ENCODE results near the gene DYRK1A. TPM values are rescaled to one million over a fixed set of nuclear protein-coding genes. Genes with fewer than 3 reads are reported as not detected.
"Not testable (repeated sequence)": the region's sequence is repeated elsewhere in the genome, so short reads cannot be mapped to it uniquely, and the experiment has no call there.

Gene DYRK1A
- total RNA-seq, 2 experiments from 2014 or later, result 63.1 to 64.3 TPM

- DNase-seq, result peak; percentile 19
- no peak overlapping the region for H3K27ac Mint-ChIP-seq
- peaks cover 8% of the 10 kb centered on the region for H3K9me3 Mint-ChIP-seq
- H3K4me1 Mint-ChIP-seq, result no peaks in the 10 kb centered on the region
- H3K27me3 Mint-ChIP-seq, result peaks cover 43% of the 10 kb centered on the region
- no peak overlapping the region for H3K4me3 Mint-ChIP-seq
- H3K36me3 Mint-ChIP-seq, result peaks cover 2% of the 10 kb centered on the region
Measured at GRCh38 chr21:37532868-37533780, 166.6 kb downstream of the DYRK1A start.

- no peak overlapping the region for H3K27ac Mint-ChIP-seq
- no peak overlapping the region for H3K4me3 Mint-ChIP-seq
- H3K36me3 Mint-ChIP-seq, result peaks cover 2% of the 10 kb centered on the region
Measured at GRCh38 chr21:37534431-37534830, 167.9 kb downstream of the DYRK1A start.

GRCh38 chr21:37535130-37535529 lies 168.6 kb downstream of the DYRK1A start:
- H3K36me3 Mint-ChIP-seq, result peaks cover 2% of the 10 kb centered on the region
- peaks cover 52% of the 10 kb centered on the region for H3K27me3 Mint-ChIP-seq
- no peaks in the 10 kb centered on the region for H3K4me1 Mint-ChIP-seq
- H3K27ac Mint-ChIP-seq, result no peak overlapping the region
- H3K9me3 Mint-ChIP-seq, result peaks cover 11% of the 10 kb centered on the region
- no peak for DNase-seq
- no peak overlapping the region for H3K4me3 Mint-ChIP-seq

More at GRCh38 chr21:37534431-37534830, 167.9 kb downstream of the DYRK1A start:
- DNase-seq, result no peak
- no peaks in the 10 kb centered on the region for H3K4me1 Mint-ChIP-seq
- peaks cover 10% of the 10 kb centered on the region for H3K9me3 Mint-ChIP-seq
- peaks cover 52% of the 10 kb centered on the region for H3K27me3 Mint-ChIP-seq

GRCh38 chr21:37535672-37536071 lies 169.1 kb downstream of the DYRK1A start:
- no peak overlapping the region for H3K27ac Mint-ChIP-seq
- no peaks in the 10 kb centered on the region for H3K4me1 Mint-ChIP-seq
- no peak overlapping the region for H3K4me3 Mint-ChIP-seq
- peaks cover 2% of the 10 kb centered on the region for H3K36me3 Mint-ChIP-seq
- peaks cover 48% of the 10 kb centered on the region for H3K27me3 Mint-ChIP-seq
- peaks cover 11% of the 10 kb centered on the region for H3K9me3 Mint-ChIP-seq
- DNase-seq, result no peak

GRCh38 chr21:37536616-37537278 lies 170.2 kb downstream of the DYRK1A start:
- Mint-ChIP-seq H3K4me3 (no peak overlapping the region), H3K27me3 (peaks cover 51% of the 10 kb centered on the region), H3K27ac (no peak overlapping the region), H3K9me3 (peaks cover 15% of the 10 kb centered on the region), H3K36me3 (peaks cover 5% of the 10 kb centered on the region), H3K4me1 (no peaks in the 10 kb centered on the region)
- no peak for DNase-seq

- peaks cover 19% of the 10 kb centered on the region for H3K9me3 Mint-ChIP-seq
- H3K36me3 Mint-ChIP-seq, result peaks cover 9% of the 10 kb centered on the region
- H3K4me1 Mint-ChIP-seq, result no peaks in the 10 kb centered on the region
- no peak overlapping the region for H3K4me3 Mint-ChIP-seq
- DNase-seq, result no peak
- peaks cover 50% of the 10 kb centered on the region for H3K27me3 Mint-ChIP-seq
- H3K27ac Mint-ChIP-seq, result no peak overlapping the region
Measured at GRCh38 chr21:37537391-37537996, 170.9 kb downstream of the DYRK1A start.

GRCh38 chr21:37538971-37539590 lies 172.5 kb downstream of the DYRK1A start:
- DNase-seq, result no peak
- Mint-ChIP-seq H3K36me3 (peaks cover 12% of the 10 kb centered on the region), H3K4me1 (no peaks in the 10 kb centered on the region), H3K27me3 (peaks cover 44% of the 10 kb centered on the region), H3K9me3 (peaks cover 24% of the 10 kb centered on the region), H3K27ac (no peak overlapping the region), H3K4me3 (no peak overlapping the region)

- DNase-seq, H3K4me1 Mint-ChIP-seq, H3K4me3 Mint-ChIP-seq, H3K27ac Mint-ChIP-seq: not testable (repeated sequence)
- peaks cover 26% of the 10 kb centered on the region for H3K9me3 Mint-ChIP-seq
- peaks cover 12% of the 10 kb centered on the region for H3K36me3 Mint-ChIP-seq
- H3K27me3 Mint-ChIP-seq, result peaks cover 33% of the 10 kb centered on the region
Measured at GRCh38 chr21:37541128-37541527, 174.6 kb downstream of the DYRK1A start.

GRCh38 chr21:37542512-37542911 lies 175.9 kb downstream of the DYRK1A start:
- Mint-ChIP-seq H3K27me3 (peaks cover 35% of the 10 kb centered on the region), H3K4me3 (no peak overlapping the region), H3K9me3 (peaks cover 18% of the 10 kb centered on the region), H3K27ac (no peak overlapping the region), H3K36me3 (peaks cover 10% of the 10 kb centered on the region), H3K4me1 (peaks cover 11% of the 10 kb centered on the region)
- DNase-seq, result no peak

- peaks cover 7% of the 10 kb centered on the region for H3K36me3 Mint-ChIP-seq
- peaks cover 46% of the 10 kb centered on the region for H3K27me3 Mint-ChIP-seq
- no peak overlapping the region for H3K4me3 Mint-ChIP-seq
- no peak overlapping the region for H3K27ac Mint-ChIP-seq
- peaks cover 11% of the 10 kb centered on the region for H3K9me3 Mint-ChIP-seq
- peaks cover 20% of the 10 kb centered on the region for H3K4me1 Mint-ChIP-seq
- no peak for DNase-seq
Measured at GRCh38 chr21:37546299-37546908, 179.8 kb downstream of the DYRK1A start.

- Mint-ChIP-seq H3K36me3 (peaks cover 7% of the 10 kb centered on the region), H3K27me3 (peaks cover 46% of the 10 kb centered on the region), H3K27ac (no peak overlapping the region), H3K4me1 (peaks cover 20% of the 10 kb centered on the region), H3K9me3 (peaks cover 11% of the 10 kb centered on the region), H3K4me3 (no peak overlapping the region)
- no peak for DNase-seq
Measured at GRCh38 chr21:37546949-37547614, 180.5 kb downstream of the DYRK1A start.

GRCh38 chr21:37547615-37548200 lies 181.1 kb downstream of the DYRK1A start:
- Mint-ChIP-seq H3K36me3 (peaks cover 2% of the 10 kb centered on the region), H3K9me3 (peaks cover 5% of the 10 kb centered on the region), H3K4me3 (no peak overlapping the region), H3K27ac (no peak overlapping the region), H3K27me3 (peaks cover 42% of the 10 kb centered on the region), H3K4me1 (peaks cover 20% of the 10 kb centered on the region)
- no peak for DNase-seq

- Mint-ChIP-seq H3K27me3 (peaks cover 42% of the 10 kb centered on the region), H3K36me3 (no peaks in the 10 kb centered on the region), H3K27ac (no peak overlapping the region), H3K9me3 (peaks cover 2% of the 10 kb centered on the region), H3K4me1 (peaks cover 20% of the 10 kb centered on the region), H3K4me3 (no peak overlapping the region)
- no peak for DNase-seq
Measured at GRCh38 chr21:37548521-37548981, 182.0 kb downstream of the DYRK1A start.

GRCh38 chr21:37549730-37550129 lies 183.2 kb downstream of the DYRK1A start:
- H3K9me3 Mint-ChIP-seq, H3K4me3 Mint-ChIP-seq, H3K27ac Mint-ChIP-seq, DNase-seq, H3K36me3 Mint-ChIP-seq: not testable (repeated sequence)
- H3K27me3 Mint-ChIP-seq, result peaks cover 46% of the 10 kb centered on the region
- peaks cover 20% of the 10 kb centered on the region for H3K4me1 Mint-ChIP-seq

All from activated naive CD8-positive, alpha-beta T cell treated with anti-CD3 and anti-CD28 coated beads for 36 hours (primary cell).